Measurements from ENCODE around the gene FASTK.

DNA sequence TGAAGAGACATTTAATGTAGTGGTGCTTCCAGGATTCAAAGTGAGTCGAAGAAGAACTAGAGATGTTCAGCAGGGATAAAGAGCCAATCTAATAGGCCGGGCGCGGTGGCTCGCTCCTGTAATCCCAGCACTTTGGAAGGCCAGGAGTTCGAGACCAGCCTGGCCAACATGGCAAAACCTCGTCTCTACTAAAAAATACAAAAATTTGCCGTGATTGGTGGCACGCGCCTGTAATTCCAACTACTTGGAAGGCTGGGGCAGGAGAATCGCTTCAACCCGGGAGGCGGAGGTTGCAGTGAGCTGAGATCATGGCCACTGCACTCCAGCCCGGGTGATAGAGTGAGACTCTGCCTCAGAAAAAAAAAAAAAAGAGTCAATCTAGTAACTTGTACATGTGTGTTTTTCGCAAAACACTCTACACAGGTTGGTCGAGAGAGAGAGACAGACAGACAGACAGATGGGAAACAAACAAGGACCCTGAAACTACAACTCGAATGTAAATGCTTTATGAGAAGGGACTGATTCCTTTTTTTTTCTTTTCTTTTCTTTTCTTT is 51.6 kb downstream of the FASTK start:
- TF ChIP-seq GATA3 (IDR thresholded peaks at IDR 0.05; ENCODE audit: low read depth, low read length): no peak
- TF ChIP-seq GATA2 (IDR thresholded peaks at IDR 0.05; ENCODE audit: low read depth, low read length): no peak

Measured in SH-SY5Y (cell line).